Frontal cortex (tissue), 4 donors: ENCODE results near the gene UQCR10. TPM values are rescaled to one million over a fixed set of nuclear protein-coding genes. Genes with fewer than 3 reads are reported as not detected.
A peak's percentile ranks its signal among the peaks of the same experiment; 100 is the strongest.

ENCODE experiments used
- DNase-seq, 2 donors: peaks; one replicate each; pipeline ENCODE4 v3.0.0; 2012; ENCODE audit warnings: low spot score in 2 of 2
- FAIRE-seq: peaks from 2 replicates; lab custom pipeline; 2012; peaks lifted over from hg19 to GRCh38; lab: Jason Lieb, UNC
- total RNA-seq: library from RNA; depleted of rRNA; stranded (reverse); fragments of >200 nt; gene quantifications from one replicate; pipeline ENCODE4 v1.2.3, GENCODE V29; 2014
- donor health status: control.
- donor health status: control.
- donor health status: control.

The UQCR10 gene
- total RNA-seq, 1 donor from 2014 or later: 47.3 TPM

DNA sequence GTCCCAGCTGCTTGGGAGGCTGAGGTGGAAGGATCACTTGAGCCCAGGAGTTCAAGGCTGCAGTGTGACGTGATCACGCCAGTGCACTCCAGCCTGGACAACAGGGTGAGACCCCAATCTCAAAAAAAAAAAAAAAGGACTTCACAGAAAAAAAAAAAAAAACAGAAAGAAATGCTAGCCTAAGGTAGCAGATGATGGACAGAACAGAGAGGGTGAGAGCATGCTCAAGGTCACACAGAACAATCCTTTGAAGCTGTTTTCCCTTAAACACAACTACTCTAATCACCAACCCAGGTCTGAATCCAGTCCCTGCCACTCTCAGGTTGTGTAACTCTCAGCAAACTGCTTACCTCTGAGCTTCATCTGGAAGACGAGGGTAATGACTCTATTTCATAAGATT lies 10.1 kb upstream of the UQCR10 start:
- FAIRE-seq (no peak), DNase-seq (no peak)

DNA sequence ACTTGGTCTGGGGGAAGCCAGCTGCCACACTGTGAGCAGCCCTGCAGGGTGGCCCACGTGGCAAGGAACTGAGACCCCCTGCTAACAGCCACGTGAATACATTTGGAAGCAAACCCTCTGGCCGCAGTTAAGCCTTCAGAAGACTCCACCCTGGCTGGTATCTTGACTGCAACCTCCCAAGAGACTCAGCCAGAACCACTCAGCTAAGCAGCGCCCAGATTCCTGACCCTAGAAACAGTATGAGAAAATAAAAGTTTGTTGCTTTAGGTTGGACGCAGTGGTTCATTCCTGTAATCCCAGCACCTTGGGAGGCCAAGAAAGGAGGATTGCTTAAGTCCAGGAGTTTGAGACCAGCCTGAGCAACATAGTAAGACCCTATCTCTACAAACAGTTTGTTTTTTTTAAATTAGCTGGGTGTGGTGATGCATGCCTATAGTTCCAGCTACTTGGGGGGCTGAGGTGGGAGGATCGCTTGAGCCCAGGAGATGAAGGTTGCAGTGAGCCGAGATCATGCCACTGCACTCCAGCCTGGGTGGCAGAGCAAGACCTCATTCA lies 9.0 kb upstream of the UQCR10 start:
- DNase-seq (no peak), FAIRE-seq (no peak)

DNA sequence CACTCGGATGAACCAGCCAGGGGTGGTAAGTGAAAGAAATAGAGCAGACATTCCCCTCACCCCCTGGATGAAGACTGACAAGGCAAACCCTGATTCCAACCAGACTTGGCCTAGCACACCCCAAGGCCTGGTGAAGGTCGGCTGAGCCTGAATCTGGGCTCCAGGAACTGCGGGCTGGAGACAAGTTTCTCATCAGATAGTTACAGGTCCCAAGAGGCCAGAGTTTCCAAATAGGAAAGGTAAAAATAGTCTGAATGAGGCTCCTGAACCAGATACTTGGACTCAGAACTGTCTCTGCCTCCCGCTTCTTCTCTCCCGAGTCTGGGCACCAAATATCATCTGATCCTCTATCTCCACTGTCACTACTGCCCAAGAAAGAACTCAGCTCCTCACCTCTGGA lies 8.2 kb upstream of the UQCR10 start:
- no peak for FAIRE-seq
- no peak for DNase-seq

DNA sequence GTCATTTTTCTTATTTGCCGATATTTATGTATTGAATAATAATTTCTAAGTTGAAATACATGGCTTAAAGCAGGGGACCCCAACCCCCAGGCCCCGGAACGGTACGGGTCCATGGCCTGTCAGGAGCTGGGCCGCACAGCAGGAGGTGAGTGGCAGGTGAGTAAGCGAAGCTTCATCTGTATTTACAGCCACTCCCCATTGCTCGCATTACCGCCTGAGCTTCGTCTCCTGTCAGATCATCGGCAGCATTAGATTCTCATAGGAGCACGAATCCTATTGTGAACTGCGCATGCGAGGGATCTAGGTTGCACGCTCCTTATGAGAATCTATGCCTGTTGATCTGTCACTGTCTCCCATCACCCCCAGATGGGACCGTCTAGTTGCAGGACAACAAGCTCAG lies 4.9 kb upstream of the UQCR10 start:
- DNase-seq (no peak), FAIRE-seq (no peak)

DNA sequence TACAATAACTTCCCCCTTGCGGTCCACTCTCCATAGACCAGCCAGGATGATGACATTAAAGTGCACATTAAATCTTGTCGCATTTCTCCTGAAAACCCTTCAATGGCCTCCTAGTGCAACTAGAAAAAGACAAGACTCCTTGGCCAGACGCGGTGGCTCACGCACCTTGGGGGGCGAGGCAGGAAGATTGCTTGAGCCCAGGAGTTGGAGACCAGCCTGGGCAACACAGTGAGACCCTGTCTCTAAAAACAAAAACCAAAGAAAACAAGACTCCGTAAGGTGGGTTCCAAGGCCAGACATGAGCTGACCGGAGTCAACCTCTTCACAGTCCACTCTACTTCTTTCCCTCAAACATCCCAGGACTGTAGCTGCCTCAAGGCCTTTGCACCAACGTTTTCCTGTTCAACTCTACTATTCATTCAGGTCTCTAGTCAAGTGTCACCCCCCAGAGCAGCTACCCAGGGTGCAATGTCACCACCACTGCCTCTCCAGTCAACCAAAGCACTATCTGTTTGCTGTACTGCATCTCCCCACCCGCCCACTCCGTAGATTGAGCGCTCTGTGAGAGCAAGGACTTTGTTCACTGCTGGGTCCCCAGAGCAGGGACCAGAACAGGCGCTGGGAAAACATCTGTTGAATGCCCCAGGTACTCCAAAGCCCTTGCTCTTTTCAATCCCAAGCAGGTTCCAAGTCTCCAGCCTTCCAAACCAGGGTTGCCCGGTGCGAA lies 1.1 kb upstream of the UQCR10 start:
- no peak for DNase-seq
- FAIRE-seq: no peak

DNA sequence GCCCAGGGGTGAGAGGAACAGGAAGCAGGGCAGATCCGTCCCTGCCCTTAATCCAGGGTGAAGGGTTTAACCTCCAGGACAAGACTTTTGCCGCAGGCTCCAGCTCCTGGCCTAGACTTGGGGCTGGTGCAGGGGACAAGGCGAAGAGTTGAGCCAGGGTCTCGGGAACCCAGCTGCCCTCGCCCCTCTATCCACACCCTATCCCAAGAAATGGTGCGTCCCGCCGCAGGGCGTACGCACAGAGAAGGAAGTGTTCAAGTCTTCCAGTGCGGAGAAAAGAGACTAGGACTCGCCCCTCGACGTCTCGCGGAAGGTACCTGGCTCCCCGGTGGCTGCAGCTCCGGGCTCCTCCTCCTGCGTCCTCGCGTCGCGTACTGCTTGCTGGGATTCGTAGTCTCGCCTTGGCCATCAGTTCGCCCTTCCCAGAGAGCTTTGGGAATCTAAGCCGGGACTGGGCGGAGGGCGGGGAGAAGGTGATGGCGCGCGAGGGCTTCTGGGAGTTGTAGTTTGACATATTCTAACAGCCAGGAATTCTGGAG lies 468 bp upstream of the UQCR10 start, which contains the start of gene ZMAT5:
Gene ZMAT5 (minus strand): TSS at position 376 of the 539 bp plus-strand sequence. CDS start 18,463 bp downstream, outside the sequence.
- no peak for FAIRE-seq

DNA sequence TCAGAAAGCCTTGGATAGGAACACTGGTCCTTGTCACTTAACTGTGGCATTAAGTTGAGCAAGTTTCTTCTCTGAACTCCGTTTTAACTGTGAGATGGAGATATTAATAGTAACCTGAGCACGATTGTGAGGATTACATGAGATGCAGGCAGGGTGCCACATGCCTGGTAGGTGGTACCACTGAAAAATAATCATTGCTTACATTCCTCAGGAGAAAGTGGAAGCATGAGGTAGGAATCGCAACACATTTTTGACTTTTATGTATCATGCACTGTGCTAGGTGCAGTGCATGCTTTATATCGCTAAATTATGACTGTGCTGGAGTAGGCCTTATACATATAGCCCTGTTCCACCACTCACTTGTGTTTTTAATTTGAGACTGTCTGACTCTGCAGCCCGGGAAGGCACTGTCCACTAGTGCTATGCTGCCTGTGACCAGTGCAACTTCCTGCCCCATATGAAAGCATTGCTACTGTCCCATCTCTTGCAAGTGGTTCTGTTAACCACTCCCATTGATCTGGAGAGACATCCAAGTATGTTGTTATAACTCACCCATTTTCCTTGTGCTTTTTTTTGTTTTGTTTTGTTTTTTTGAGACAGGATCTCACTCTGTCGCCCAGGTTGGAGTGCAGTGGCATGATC lies 1.0 kb downstream of the UQCR10 start:
- DNase-seq (no peak), FAIRE-seq (no peak)

More for the DNA sequence above, 468 bp upstream of the UQCR10 start, which contains the start of gene ZMAT5:
- peak; percentile 85 to 99 for DNase-seq

DNA sequence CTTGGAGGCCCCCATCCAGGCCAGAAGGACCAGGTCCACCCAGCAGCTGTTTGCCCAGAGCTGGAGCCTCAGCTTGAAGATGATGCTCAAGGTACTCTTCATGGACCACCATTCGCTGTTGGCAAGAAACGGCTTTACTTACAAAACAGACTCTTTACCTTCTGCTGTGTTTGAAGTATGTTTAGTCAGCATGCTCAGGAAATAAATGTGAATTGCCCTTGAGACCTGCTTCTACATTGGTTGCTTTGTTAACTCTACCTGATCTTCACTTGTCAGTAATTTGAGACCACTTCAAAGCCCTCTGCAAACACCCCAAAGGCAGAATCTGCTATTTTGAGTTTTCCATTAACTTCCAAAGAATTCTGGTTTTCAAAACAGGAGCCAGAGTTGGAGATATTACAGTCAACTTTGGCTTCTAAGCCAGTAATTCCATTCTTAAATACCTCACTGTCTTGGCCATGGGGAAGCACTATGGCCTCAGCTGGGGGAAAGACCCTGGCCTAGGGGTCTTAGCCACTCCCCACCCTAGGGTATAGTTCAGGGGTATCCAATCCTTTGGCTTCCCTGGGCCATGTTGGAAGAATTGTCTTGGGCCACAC lies 2.7 kb downstream of the UQCR10 start:
- no peak for FAIRE-seq

DNA sequence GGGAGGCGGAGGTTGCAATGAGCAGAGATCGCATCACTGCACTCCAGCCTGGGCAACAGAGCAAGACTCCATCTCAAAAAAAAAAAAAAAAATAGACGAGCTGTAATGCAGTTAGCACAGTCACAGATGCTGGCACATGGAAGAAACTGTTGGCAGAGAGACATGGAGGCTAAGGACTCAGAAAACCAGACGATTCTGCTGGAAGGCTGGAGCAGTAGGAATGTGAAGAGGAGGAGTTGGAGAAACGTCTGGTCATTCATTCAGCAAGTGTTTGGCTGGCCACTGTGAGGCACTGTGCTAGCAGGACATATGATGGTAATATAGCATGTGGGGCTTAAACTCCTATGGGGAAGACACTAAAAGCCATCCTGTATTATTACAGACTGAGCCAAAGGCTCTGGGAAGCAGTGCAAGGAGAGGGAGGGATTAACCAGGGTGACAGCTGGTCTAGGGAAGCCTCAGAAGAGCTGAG lies 5.0 kb downstream of the UQCR10 start:
- FAIRE-seq: no peak
- no peak for DNase-seq

More for the DNA sequence above, 2.7 kb downstream of the UQCR10 start:
- no peak for DNase-seq

DNA sequence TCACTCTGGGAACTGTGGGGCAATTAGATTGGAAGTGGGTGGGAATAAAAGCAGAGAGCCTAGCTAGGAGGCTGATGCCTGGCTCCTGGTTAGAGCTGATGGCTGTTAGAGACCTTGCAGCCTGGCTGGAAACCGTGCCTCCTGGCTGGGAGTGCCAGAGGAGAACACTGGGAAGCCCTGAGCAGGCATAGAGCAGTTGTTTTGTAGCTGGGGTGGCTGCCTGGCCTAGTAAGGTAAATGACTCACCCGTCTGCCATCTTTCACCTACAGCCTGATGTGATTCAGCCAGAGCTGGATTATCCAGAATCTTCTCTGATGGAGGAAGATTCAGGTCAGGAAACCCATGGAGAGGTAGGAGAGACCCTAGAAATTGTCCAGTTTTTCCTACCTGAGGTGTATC lies 6.1 kb downstream of the UQCR10 start:
- FAIRE-seq (no peak), DNase-seq (no peak)

DNA sequence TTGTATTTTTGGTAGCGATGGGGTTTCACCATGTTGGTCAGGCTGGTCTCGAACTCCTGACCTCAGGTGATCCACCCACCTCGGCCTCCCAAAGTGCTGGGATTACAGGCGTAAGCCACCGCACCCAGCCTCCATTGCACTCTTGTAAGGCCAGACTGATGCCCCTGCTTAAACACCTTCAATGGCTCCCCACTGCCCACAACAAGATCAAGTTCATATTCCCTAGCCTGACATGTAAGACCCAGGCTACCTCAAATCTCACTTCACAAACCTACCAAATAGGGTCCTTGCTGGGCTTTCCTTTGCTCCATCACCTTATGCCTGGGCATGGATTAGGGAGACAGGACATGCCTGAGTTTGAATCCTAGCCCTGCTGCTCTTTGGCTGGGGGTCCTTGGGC lies 13.1 kb downstream of the UQCR10 start:
- DNase-seq: no peak
- no peak for FAIRE-seq

DNA sequence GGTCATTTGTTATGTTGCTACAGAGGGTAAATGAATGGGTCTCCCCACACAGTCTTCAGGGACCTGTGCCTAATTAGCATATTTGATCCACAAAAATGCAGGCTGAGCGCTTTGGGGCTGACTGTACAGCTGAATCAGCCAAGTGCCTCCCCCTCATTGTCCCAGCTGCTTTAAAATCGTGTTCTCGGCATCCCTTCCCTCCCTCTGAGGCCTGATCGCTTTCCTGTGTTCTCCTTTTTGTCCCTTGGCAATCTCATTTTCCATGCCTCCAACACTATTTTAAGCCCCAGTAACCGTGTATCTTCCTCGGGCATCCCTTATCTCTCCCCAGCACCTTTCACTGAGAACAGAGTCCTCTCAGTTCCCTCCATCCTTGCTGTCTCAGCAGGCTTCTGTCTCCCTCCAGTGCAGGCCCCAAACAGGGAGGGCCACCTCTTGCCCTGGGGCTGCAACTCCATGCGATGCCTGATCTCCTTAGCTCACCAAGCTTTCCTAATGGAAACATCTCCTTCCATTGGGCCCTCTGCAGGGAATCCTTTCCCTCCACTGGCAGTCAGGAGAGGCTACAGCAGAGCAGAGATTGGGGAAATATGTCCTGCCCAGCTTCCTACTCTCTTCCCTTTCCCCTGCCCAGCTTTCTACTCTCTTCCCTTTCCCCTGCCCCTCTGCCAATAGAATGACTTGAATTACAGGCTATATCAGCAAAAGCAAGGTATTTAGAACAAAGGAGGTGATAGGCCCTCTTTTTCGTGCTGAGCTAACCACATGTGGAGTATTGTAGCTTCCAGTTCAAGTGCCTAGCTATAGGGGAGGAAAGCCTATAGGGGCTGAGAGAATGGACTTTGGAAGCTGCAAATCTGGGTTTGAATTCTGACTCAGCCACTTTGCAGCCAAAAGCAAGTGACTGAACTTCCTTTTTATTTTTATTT lies 13.8 kb downstream of the UQCR10 start:
- DNase-seq (peak in 1 of 2 donors; percentile 29), FAIRE-seq (no peak)

DNA sequence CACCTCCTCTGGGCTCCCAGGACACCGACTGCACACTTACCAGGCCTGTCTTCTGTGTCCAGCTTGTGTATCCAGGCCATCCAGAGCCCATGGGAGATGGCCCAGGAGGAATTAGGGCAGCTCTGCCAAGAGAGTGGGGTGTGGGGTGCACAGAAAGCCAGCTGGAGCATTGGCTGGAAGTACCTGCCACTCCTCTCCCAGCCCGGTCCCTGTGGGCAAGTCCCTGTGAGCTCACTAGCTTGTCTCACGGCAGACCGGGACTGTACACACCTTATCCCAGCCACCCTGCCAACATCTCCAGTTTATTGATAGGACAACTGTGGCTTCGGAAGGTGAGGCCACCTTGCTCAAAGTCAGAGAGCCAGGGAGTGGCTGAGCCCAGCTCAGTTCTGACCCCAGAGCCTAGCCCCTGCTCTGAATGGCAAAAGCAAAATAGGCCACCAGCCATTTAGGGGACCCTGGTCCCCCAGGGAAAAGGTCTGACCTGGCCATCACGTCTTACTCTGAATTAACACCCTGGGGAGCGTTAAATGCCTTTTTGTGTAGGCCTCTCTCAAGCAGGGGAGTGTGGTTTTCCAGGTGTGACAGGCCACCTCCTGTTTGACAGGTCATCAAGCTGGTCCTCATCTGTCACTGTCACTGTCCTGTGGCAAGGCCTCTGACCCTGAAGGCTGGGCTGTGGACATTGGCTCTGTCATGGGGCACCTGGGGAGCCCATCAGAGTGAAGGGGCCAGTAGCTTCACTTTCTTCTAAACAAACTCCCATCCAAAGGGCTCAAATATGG lies 15.1 kb downstream of the UQCR10 start:
- DNase-seq (no peak), FAIRE-seq (no peak)

DNA sequence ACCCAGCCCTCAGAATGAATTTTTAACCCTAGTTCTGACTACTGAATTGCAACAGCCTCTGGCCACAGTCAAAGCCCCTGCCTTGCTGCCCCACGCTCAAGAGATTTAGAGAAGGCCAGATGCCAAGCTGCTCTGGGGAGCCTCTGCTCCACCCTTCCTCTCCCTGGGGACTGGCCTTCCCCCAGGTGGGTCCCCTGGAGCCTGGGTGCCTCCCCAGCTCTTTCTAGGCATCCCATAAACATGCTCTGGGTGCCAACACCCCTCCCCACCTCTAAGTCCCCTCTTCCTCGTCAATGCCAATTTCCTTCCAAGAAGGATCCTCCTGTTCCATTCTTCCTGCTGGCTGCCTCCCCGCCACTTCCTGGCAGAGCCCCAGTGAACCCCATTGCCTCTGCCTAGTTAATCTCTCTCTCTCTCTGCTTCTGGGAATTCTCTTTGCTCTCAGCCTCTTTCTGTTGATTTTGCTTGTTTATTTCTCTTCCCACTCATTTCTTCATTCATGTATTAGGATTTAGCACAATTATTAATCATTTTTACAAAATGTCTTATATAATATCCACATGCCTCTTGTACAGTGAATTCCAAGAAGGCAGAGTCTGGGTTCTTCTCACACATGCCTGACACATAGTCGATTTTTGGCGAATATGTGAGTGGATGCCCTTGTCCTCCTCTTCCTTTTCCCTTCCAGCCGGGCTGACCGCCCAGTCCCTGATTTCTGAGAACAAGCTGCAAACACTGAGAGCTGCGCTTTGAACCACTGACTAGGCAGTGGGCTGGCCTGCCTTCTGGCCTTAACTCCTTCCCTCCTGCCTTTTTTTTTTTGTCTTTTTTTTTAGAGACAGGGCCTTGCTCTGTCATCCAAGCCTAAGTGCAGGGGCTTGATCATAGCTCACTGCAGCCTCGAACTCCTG lies 17.5 kb downstream of the UQCR10 start:
- peak; percentile 36 to 45 for DNase-seq
- no peak for FAIRE-seq

DNA sequence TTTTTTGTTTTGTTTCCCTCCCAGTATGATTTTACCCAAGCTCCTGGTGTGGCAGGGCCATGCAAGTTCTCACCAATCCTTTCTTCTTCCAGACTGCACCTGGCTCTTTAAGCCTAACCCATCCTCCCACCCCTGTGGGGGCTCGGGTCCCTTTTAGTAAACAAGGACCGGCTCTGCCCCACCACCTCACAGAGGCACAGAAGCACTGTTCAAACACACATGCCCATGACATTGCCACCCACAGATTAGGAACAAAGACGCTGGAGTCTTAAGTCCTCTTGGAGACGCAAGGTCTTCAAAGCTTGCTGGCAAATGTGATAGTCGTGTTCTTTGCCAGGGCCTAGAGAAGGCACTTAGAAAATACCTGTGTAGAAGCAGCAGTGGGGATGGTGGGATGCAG lies 18.9 kb downstream of the UQCR10 start:
- DNase-seq: no peak
- no peak for FAIRE-seq

DNA sequence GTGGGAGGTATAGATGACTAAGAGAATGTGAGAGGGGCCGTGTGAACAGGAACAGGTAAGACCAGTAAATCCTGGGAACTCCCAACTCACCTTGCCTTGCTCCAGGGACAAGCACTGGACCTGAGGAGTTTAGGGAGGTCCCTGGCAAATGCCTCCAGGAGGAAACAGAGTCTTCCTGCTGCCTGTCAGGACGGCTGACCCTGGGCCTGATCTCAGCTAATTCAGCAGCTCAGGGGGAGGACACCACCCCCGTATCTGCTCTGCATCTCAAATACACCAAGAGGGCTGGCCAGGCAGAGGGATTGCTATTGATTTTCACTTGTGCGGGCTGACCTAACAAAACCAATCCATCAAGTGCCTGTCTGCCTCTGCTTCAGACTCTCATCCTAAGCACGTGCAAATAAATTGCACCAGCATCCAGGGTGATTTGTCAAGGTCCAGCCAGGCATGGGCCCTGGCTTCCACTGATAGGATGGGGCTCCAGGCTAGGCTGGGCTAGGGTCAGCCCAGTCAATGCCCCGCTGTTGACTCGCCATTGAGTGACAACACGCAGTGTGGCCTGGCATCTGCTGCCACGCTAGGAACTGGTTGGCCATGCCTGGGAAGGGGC lies 20.3 kb downstream of the UQCR10 start:
- no peak for FAIRE-seq
- no peak for DNase-seq
